ENCODE results near the gene HFE.

DNA sequence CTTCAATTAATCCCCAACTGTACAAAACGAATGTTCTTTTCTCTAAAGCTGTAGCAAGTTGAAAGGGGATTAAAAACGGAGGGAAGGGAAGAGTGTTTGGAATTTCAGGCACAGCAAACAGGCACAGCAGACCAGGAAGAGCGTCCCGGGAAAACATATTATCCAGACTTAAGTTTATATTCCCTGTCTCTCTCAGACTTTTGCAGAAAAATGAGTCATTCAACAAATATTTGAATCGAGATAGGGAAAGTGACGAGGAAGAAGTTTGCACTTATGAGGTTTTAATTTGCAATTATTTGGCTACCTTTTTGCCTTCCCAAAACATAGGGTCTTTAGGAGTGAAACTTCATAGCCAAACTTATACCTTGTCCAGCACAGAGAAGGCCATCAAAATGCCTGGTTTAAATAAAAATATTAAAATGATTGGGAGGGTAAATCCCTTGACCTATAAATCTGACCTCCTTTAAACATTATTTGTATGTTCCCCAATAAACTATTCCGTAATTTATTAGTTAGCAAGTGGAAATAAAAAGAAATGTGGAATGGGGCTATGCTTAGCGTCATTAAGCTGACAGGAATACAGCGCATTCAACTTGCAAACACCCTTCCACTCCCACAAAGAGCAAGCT, 16.0 kb downstream of the HFE start:
- TF ChIP-seq, protein P1, sequence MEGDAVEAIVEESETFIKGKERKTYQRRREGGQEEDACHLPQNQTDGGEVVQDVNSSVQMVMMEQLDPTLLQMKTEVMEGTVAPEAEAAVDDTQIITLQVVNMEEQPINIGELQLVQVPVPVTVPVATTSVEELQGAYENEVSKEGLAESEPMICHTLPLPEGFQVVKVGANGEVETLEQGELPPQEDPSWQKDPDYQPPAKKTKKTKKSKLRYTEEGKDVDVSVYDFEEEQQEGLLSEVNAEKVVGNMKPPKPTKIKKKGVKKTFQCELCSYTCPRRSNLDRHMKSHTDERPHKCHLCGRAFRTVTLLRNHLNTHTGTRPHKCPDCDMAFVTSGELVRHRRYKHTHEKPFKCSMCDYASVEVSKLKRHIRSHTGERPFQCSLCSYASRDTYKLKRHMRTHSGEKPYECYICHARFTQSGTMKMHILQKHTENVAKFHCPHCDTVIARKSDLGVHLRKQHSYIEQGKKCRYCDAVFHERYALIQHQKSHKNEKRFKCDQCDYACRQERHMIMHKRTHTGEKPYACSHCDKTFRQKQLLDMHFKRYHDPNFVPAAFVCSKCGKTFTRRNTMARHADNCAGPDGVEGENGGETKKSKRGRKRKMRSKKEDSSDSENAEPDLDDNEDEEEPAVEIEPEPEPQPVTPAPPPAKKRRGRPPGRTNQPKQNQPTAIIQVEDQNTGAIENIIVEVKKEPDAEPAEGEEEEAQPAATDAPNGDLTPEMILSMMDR (conservative IDR thresholded peaks at IDR 0.05; ENCODE audit: low read depth, low read length): no peak
- no peak for TF ChIP-seq EZH2 (IDR thresholded peaks at IDR 0.05; ENCODE audit: low read length, unreplicated experiment)
- TF ChIP-seq EZH2phosphoT487 (IDR thresholded peaks at IDR 0.05; ENCODE audit: borderline replicate concordance, low read length): no peak

All from PC-3 (cell line).